ENCODE measurements around the gene ELAPOR1. TPM values are rescaled to one million over a fixed set of nuclear protein-coding genes. Genes with fewer than 3 reads are reported as not detected.

ELAPOR1 gene
- total RNA-seq, 1 donor from 2014 or later, result 14.6 TPM

DNA sequence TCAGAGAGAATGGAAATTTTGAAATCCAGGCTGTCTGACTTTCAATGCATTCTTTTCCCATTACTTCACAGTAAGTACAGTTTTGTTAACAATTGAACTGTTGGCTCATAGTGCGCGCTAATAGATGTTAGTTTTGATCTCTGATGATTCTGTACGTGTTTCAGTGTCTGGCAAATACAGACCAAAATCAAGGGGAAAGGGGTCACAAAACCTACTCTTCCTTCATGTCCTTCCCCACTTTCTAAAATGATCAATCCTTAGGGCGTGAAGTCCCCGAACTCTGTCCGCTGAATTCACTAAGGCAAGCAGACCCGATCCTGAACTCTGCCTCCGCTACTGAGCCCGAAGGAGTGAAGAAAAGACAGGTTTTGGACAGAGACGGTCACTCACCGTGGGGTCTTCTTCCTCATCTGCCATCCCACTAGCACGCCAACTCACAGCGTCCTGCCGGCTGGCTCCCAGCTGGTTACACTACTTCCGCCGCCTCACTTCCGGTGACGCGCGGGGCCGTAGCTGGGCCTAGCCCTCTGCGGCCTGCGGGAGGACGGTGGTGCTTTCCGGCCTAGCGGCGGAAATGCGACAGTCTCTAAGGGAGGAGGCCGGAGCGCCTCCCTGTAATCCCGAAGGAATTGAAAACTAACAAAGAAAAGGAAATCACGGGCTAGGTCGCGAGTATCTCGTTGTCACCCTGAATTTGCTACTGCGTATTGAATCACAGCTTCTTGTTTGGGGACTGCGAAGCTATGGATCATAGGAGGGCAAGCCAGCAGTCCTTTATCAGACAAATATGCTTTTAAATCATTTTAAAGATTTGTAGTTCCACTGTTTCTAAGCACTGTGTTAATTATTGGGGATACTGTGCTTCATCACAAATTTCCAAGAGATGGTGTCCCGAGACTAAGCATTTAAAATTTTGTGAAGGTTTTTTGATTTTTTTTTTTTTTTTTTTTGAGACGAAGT lies 38.1 kb upstream of the ELAPOR1 start, which contains the start of gene TAF13:
Gene TAF13, minus strand, starts transcription at position 473 of the 960 bp plus-strand sequence. Its CDS starts 56 bp downstream, at position 417.
- Mint-ChIP-seq H3K9me3 (ENCODE audit: low read depth) (no peaks in the 10 kb centered on the region), H3K4me1 (ENCODE audit: low read depth) (peaks cover 15% of the 10 kb centered on the region), H3K36me3 (ENCODE audit: insufficient read depth) (peaks cover 3% of the 10 kb centered on the region), H3K27ac (peak within 1 kb of the TSS; percentile 96), H3K4me3 (ENCODE audit: low read depth) (peak within 1 kb of the TSS; percentile 98), H3K27me3 (peaks cover 3% of the 10 kb centered on the region)
- DNase-seq (ENCODE audit: low spot score, unreplicated experiment), result peak; percentile 79
- TF ChIP-seq, protein P1, sequence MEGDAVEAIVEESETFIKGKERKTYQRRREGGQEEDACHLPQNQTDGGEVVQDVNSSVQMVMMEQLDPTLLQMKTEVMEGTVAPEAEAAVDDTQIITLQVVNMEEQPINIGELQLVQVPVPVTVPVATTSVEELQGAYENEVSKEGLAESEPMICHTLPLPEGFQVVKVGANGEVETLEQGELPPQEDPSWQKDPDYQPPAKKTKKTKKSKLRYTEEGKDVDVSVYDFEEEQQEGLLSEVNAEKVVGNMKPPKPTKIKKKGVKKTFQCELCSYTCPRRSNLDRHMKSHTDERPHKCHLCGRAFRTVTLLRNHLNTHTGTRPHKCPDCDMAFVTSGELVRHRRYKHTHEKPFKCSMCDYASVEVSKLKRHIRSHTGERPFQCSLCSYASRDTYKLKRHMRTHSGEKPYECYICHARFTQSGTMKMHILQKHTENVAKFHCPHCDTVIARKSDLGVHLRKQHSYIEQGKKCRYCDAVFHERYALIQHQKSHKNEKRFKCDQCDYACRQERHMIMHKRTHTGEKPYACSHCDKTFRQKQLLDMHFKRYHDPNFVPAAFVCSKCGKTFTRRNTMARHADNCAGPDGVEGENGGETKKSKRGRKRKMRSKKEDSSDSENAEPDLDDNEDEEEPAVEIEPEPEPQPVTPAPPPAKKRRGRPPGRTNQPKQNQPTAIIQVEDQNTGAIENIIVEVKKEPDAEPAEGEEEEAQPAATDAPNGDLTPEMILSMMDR (IDR thresholded peaks at IDR 0.05; ENCODE audit: unreplicated experiment), result no peak

DNA sequence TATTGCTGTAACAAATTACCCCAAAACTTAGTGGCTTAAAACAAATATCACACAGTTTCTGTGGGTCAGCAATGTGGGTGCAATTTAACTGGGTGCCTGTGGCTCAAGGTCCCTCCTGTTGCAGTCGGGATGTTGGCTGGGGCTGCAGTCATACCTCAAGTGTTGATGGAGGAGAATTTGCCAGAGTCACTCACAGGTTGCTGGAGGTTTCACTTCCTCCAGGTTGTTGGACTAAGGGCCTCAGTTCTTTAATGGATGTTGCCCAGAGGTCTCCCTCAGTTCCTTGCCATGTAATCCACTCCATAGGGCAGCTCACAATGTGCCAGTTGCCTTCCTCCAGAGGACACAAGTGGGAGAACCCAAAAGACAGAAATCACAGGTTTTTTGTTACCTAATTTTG lies 35.6 kb upstream of the ELAPOR1 start:
- Mint-ChIP-seq H3K9me3 (ENCODE audit: low read depth) (no peaks in the 10 kb centered on the region), H3K36me3 (ENCODE audit: insufficient read depth) (peaks cover 1% of the 10 kb centered on the region), H3K27ac (no peak overlapping the region), H3K4me1 (ENCODE audit: low read depth) (peaks cover 15% of the 10 kb centered on the region), H3K27me3 (peaks cover 3% of the 10 kb centered on the region), H3K4me3 (ENCODE audit: low read depth) (no peak overlapping the region)
- TF ChIP-seq, protein P1 (IDR thresholded peaks at IDR 0.05; ENCODE audit: unreplicated experiment), result no peak
- no peak for DNase-seq (ENCODE audit: low spot score, unreplicated experiment)

GRCh38 chr1:109079240-109079622 lies 34.7 kb upstream of the ELAPOR1 start:
- DNase-seq (ENCODE audit: low spot score, unreplicated experiment), result no peak
- Mint-ChIP-seq H3K4me3 (ENCODE audit: low read depth) (no peak overlapping the region), H3K4me1 (ENCODE audit: low read depth) (peaks cover 16% of the 10 kb centered on the region), H3K27me3 (peaks cover 3% of the 10 kb centered on the region), H3K9me3 (ENCODE audit: low read depth) (no peaks in the 10 kb centered on the region), H3K27ac (no peak overlapping the region), H3K36me3 (ENCODE audit: insufficient read depth) (peaks cover 1% of the 10 kb centered on the region)
- TF ChIP-seq, protein P1 (IDR thresholded peaks at IDR 0.05; ENCODE audit: unreplicated experiment), result no peak

- DNase-seq (ENCODE audit: low spot score, unreplicated experiment), result no peak
- TF ChIP-seq, protein P1 (IDR thresholded peaks at IDR 0.05; ENCODE audit: unreplicated experiment), result no peak
- Mint-ChIP-seq H3K27me3 (peaks cover 3% of the 10 kb centered on the region), H3K4me3 (ENCODE audit: low read depth) (no peak overlapping the region), H3K27ac (no peak overlapping the region), H3K9me3 (ENCODE audit: low read depth) (no peaks in the 10 kb centered on the region), H3K4me1 (ENCODE audit: low read depth) (peaks cover 7% of the 10 kb centered on the region), H3K36me3 (ENCODE audit: insufficient read depth) (peaks cover 1% of the 10 kb centered on the region)
Measured at GRCh38 chr1:109080441-109081082, 33.4 kb upstream of the ELAPOR1 start.

DNA sequence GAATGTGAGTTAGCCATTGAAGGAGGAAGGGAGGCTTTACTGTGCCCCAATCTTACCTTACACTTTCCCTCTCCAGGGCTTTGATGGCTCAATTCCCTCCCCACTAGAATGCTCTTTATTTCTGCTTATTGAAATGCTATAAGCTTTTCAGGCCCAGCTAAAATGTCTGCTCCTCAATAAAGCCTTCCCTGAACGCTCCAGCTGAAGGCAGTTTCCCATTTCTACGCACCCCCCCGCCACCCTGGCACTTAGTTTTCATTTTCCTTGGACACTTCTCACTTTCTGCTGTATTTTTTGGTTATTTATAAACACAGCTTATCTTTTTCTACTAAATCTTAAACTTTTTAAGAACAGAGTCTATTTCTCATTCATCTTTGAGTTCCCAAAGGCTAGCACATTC lies 30.4 kb upstream of the ELAPOR1 start:
- DNase-seq (ENCODE audit: low spot score, unreplicated experiment), result no peak
- TF ChIP-seq, protein P1 (IDR thresholded peaks at IDR 0.05; ENCODE audit: unreplicated experiment), result no peak
- Mint-ChIP-seq H3K27ac (no peak overlapping the region), H3K4me1 (ENCODE audit: low read depth) (peaks cover 1% of the 10 kb centered on the region), H3K9me3 (ENCODE audit: low read depth) (no peaks in the 10 kb centered on the region), H3K27me3 (peaks cover 3% of the 10 kb centered on the region), H3K4me3 (ENCODE audit: low read depth) (no peak overlapping the region), H3K36me3 (ENCODE audit: insufficient read depth) (no peaks in the 10 kb centered on the region)

All from progenitor cell of endocrine pancreas (in vitro differentiated cells).